Suppressor macrophage (primary cell): ENCODE results near the gene CREG2.
"Not testable (repeated sequence)": the region's sequence is repeated elsewhere in the genome, so short reads cannot be mapped to it uniquely, and the experiment has no call there.

Source experiments
- DNase-seq, 4 experiments: peaks; one replicate each; pipeline ENCODE4 v3.0.0-alpha.2; 2020 to 2022

CREG2 gene

GRCh38 chr2:101371636-101372035 lies 15.7 kb downstream of the CREG2 start:
- DNase-seq: peak in 3 of 4 experiments; percentile 40 to 56 (median 47)

GRCh38 chr2:101369100-101369499 lies 18.2 kb downstream of the CREG2 start:
- DNase-seq: no peak

GRCh38 chr2:101368376-101368775 lies 18.9 kb downstream of the CREG2 start:
- DNase-seq: peak; percentile 18 to 58 (median 53)

- no peak for DNase-seq
Measured at GRCh38 chr2:101367508-101367907, 19.8 kb downstream of the CREG2 start.

GRCh38 chr2:101364878-101365277 lies 22.4 kb downstream of the CREG2 start:
- no peak for DNase-seq

GRCh38 chr2:101362777-101363176 lies 24.5 kb downstream of the CREG2 start:
- no peak for DNase-seq

- DNase-seq: no peak
Measured at GRCh38 chr2:101362316-101362715, 25.0 kb downstream of the CREG2 start.

GRCh38 chr2:101361522-101361921 lies 25.8 kb downstream of the CREG2 start:
- DNase-seq: no peak

GRCh38 chr2:101361121-101361520 lies 26.2 kb downstream of the CREG2 start:
- DNase-seq: peak; percentile 58 to 77 (median 72)

GRCh38 chr2:101360232-101360631 lies 27.1 kb downstream of the CREG2 start:
- no peak for DNase-seq

- DNase-seq: no peak
Measured at GRCh38 chr2:101359410-101359954, 27.8 kb downstream of the CREG2 start.

GRCh38 chr2:101357376-101357775 lies 29.9 kb downstream of the CREG2 start:
- peak in 1 of 4 experiments; percentile 17 for DNase-seq

GRCh38 chr2:101356521-101356920 lies 30.8 kb downstream of the CREG2 start:
- peak in 2 of 4 experiments; percentile 35 to 59 for DNase-seq

- no peak for DNase-seq
Measured at GRCh38 chr2:101356055-101356454, 31.2 kb downstream of the CREG2 start.

- DNase-seq: no peak
Measured at GRCh38 chr2:101355401-101356054, 31.8 kb downstream of the CREG2 start.

- no peak for DNase-seq
Measured at GRCh38 chr2:101354420-101355311, 32.6 kb downstream of the CREG2 start.

GRCh38 chr2:101352631-101353030 lies 34.7 kb downstream of the CREG2 start:
- DNase-seq: not testable (repeated sequence)

- DNase-seq: no peak
Measured at GRCh38 chr2:101351207-101351606, 36.1 kb downstream of the CREG2 start.

GRCh38 chr2:101349893-101350662 lies 37.2 kb downstream of the CREG2 start:
- DNase-seq: peak; percentile 83 to 92 (median 88)

GRCh38 chr2:101348883-101349282 lies 38.4 kb downstream of the CREG2 start:
- DNase-seq: no peak

GRCh38 chr2:101346909-101347308 lies 40.4 kb downstream of the CREG2 start:
- no peak for DNase-seq

- DNase-seq: no peak
Measured at GRCh38 chr2:101344137-101344536, 43.2 kb downstream of the CREG2 start.

- DNase-seq: no peak
Measured at GRCh38 chr2:101342625-101343008, 44.7 kb downstream of the CREG2 start.
